MCF 10A (cell line): ENCODE results near the gene KRT38. TPM values are rescaled to one million over a fixed set of nuclear protein-coding genes. Genes with fewer than 3 reads are reported as not detected.

ENCODE experiments used
- BruUV-seq: library from RNA; stranded (reverse); fragments of 400-500 nt; replicated peaks from 2 replicates; lab custom pipeline; 2021; lab: Mats Ljungman, UMichigan
- CTCF ChIA-PET: fragments of 300-600 bp; sonication (Branson Sonifier 250); formaldehyde crosslinking; extraction: SDS; loops from one replicate; lab custom pipeline; 2021; ENCODE audit warnings: antibody characterized with exemption, inconsistent platforms; lab: Yijun Ruan, JAX
- POLR2A ChIA-PET: fragments of 300-600, 350-650 bp; sonication (Branson Sonifier 250); formaldehyde crosslinking; extraction: SDS; loops from one replicate; lab custom pipeline; 2020; ENCODE audit warnings: antibody characterized with exemption, inconsistent platforms; lab: Yijun Ruan, JAX
- DNase-seq: peaks from one replicate; pipeline ENCODE4 v3.0.0-alpha.2; 2018; ENCODE audit not compliant: unreplicated experiment
- H3K27ac Mint-ChIP-seq: one replicate; pipeline ENCODE4 v1.8.0; 2022; ENCODE audit warnings: mild to moderate bottlenecking, low read depth, mixed read lengths; ENCODE audit not compliant: unreplicated experiment
- H3K27me3 Mint-ChIP-seq: one replicate; pipeline ENCODE4 v1.8.0; 2022; ENCODE audit warnings: mixed read lengths; ENCODE audit not compliant: insufficient read depth, unreplicated experiment
- H3K36me3 Mint-ChIP-seq: one replicate; pipeline ENCODE4 v1.8.0; 2022; ENCODE audit warnings: mild to moderate bottlenecking, moderate library complexity, mixed read lengths; ENCODE audit not compliant: insufficient read depth, unreplicated experiment
- H3K4me1 Mint-ChIP-seq: one replicate; pipeline ENCODE4 v1.8.0; 2022; ENCODE audit warnings: mixed read lengths; ENCODE audit not compliant: insufficient read depth, unreplicated experiment
- H3K4me3 Mint-ChIP-seq: one replicate; pipeline ENCODE4 v1.8.0; 2022; ENCODE audit warnings: mild to moderate bottlenecking, moderate library complexity, mixed read lengths; ENCODE audit not compliant: unreplicated experiment
- H3K9me3 Mint-ChIP-seq: one replicate; pipeline ENCODE4 v1.8.0; 2022; ENCODE audit warnings: mixed read lengths; ENCODE audit not compliant: unreplicated experiment
- CTCF ChIP-seq: fragments of 200-600 bp; IDR thresholded peaks from one replicate; pipeline ENCODE4 v1.8.0; 2022; ENCODE audit warnings: antibody characterized with exemption, mild to moderate bottlenecking; ENCODE audit not compliant: unreplicated experiment
- intact Hi-C: fragments of 100-400 bp; cut with micrococcal nuclease; formaldehyde crosslinking; loops from 2 replicates; pipeline ENCODE4 v1.14.1; 2022
- total RNA-seq: library from RNA; stranded (reverse); gene quantifications from 2 replicates; pipeline ENCODE4 v1.2.3, GENCODE V29; 2022

KRT38 gene
- total RNA-seq, 1 experiment from 2014 or later = not detected

DNA sequence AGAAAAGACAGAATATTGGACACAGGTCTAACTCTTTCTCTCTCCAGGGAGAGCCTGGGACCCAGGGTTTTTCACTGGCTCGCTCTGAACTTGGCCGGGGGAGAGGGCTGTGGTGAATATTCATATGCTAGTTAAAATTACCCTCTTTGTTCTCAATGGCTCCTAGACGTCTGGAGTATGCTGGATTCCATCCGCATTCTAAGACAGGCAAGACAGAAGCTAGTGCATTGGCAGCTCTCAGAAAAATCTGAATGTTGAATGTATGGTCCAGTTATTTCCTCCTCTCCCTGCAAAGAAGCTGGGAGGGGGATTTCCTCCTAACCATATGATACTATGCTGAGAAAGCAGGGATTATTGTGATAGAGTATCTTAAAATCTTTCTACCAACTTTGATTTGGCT, 53.1 kb downstream of the KRT38 start:
- Mint-ChIP-seq H3K27ac (no peak overlapping the region), H3K27me3 (peaks cover 11% of the 10 kb centered on the region), H3K9me3 (peaks cover 8% of the 10 kb centered on the region), H3K4me1 (no peaks in the 10 kb centered on the region), H3K36me3 (no peaks in the 10 kb centered on the region), H3K4me3 (no peak overlapping the region)
- no peak for TF ChIP-seq CTCF
- BruUV-seq = no TSS peak
- intact Hi-C loops = no loop called here
- DNase-seq = no peak
- ChIA-PET POLR2A (no interaction called here), CTCF (no interaction called here)

DNA sequence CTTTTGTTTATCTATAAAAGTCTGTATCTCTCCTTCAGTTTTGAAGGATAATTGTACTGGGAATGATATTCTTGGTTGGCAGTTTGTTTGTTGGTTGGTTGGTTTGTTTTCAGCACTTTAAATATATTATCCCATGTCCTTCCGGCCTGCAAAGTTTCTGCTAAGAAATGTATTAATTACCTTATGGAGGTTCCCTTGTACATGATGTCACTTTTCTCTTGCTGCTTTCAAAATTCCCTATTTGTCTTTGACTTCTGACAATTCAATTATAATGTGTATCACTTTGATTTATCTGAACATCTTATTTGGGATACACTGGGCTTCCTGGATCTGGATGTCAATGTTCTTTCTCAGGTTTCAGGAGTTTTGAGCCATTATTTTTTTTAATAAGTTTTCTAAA, 54.6 kb downstream of the KRT38 start:
- DNase-seq = no peak
- no peaks in the 10 kb centered on the region for H3K36me3 Mint-ChIP-seq
- H3K9me3 Mint-ChIP-seq = peaks cover 8% of the 10 kb centered on the region
- H3K27me3 Mint-ChIP-seq = peaks cover 11% of the 10 kb centered on the region
- no peak overlapping the region for H3K27ac Mint-ChIP-seq
- ChIA-PET CTCF (no interaction called here), POLR2A (no interaction called here)
- TF ChIP-seq CTCF = no peak
- no peaks in the 10 kb centered on the region for H3K4me1 Mint-ChIP-seq
- intact Hi-C loops = no loop called here
- no TSS peak for BruUV-seq
- no peak overlapping the region for H3K4me3 Mint-ChIP-seq

Other genes with a start within 250 kb of the KRT38 start
- gene KRTAP9-2, start 214.3 kb downstream of the KRT38 start, total RNA-seq = not detected in 2 replicates
- gene KRTAP9-3, start 208.5 kb downstream of the KRT38 start, total RNA-seq = not detected in 2 replicates
- gene KRTAP9-8, start 203.0 kb downstream of the KRT38 start, total RNA-seq = not detected in 2 replicates
- not detected in 2 replicates for gene KRTAP9-4, start 191.3 kb downstream of the KRT38 start, total RNA-seq
- not detected in 2 replicates for gene KRTAP9-9, start 185.6 kb downstream of the KRT38 start, total RNA-seq
- gene KRTAP9-6, start 175.6 kb downstream of the KRT38 start, total RNA-seq = not detected in 2 replicates
- not detected in 2 replicates for gene KRTAP9-7, start 165.3 kb downstream of the KRT38 start, total RNA-seq
- not detected in 2 replicates for gene KRTAP29-1, start 138.1 kb downstream of the KRT38 start, total RNA-seq
- gene KRTAP16-1, start 131.7 kb downstream of the KRT38 start, total RNA-seq = not detected in 2 replicates
- not detected in 2 replicates for gene KRTAP17-1, start 125.3 kb downstream of the KRT38 start, total RNA-seq
- gene KRT33A, start 90.2 kb downstream of the KRT38 start, total RNA-seq = not detected in 2 replicates
- gene KRT33B, start 71.2 kb downstream of the KRT38 start, total RNA-seq = not detected in 2 replicates
- 0.40 and 0.42 TPM in 2 replicates for gene KRT34, start 58.7 kb downstream of the KRT38 start, total RNA-seq
- not detected in 2 replicates for gene KRT31, start 43.4 kb downstream of the KRT38 start, total RNA-seq
- not detected in 2 replicates for gene KRT37, start 16.4 kb downstream of the KRT38 start, total RNA-seq
- gene KRT32, start 26.4 kb upstream of the KRT38 start, total RNA-seq = not detected in 2 replicates
- not detected in 2 replicates for gene KRT35, start 40.2 kb upstream of the KRT38 start, total RNA-seq
- gene KRT36, start 48.9 kb upstream of the KRT38 start, total RNA-seq = not detected in 2 replicates
- gene KRT13, start 64.6 kb upstream of the KRT38 start, total RNA-seq = not detected in 2 replicates
- gene KRT15, start 77.9 kb upstream of the KRT38 start, total RNA-seq = 28.8 and 83.4 TPM in 2 replicates
- gene KRT19, start 87.3 kb upstream of the KRT38 start, total RNA-seq = 0.68 TPM in 1 of 2 replicates, not detected in the other
- gene KRT9, start 131.1 kb upstream of the KRT38 start, total RNA-seq = 0.21 and 0.27 TPM in 2 replicates
- gene KRT14, start 145.9 kb upstream of the KRT38 start, total RNA-seq = 696 and 1,755 TPM in 2 replicates
- 74.5 and 109 TPM in 2 replicates for gene KRT16, start 171.8 kb upstream of the KRT38 start, total RNA-seq
- 1,990 and 4,105 TPM in 2 replicates for gene KRT17, start 183.6 kb upstream of the KRT38 start, total RNA-seq
- 1,945 and 2,169 TPM in 2 replicates for gene EIF1, start 247.9 kb upstream of the KRT38 start, total RNA-seq